H1 (cell line): ENCODE measurements around the gene AGAP1. TPM values are rescaled to one million over a fixed set of nuclear protein-coding genes. Genes with fewer than 3 reads are reported as not detected.

Source experiments
- CTCF ChIA-PET: fragments of 300-600 bp; sonication (Branson Sonifier 250); formaldehyde crosslinking; loops from one replicate; lab custom pipeline; 2021; ENCODE audit not compliant: partially characterized antibody; lab: Charles Lee
- POLR2A ChIA-PET: fragments of 300-600 bp; sonication (Branson Sonifier 250); formaldehyde crosslinking; loops from one replicate; lab custom pipeline; 2021; ENCODE audit warnings: inconsistent platforms; ENCODE audit not compliant: partially characterized antibody; lab: Charles Lee
- DNase-seq, 2 experiments: peaks; one replicate each; pipeline versions ENCODE4 v3.0.0 to v3.0.0-alpha.2; 2010 to 2022; ENCODE audit warnings: low spot score in 2 of 2, low read depth in 1 of 2, mixed read lengths in 1 of 2
- FAIRE-seq: peaks from 2 replicates; lab custom pipeline; 2011; peaks lifted over from hg19 to GRCh38; lab: Jason Lieb, UNC
- H2AFZ ChIP-seq: 2 replicates; pipeline ENCODE4 v1.8.1; 2012; ENCODE audit warnings: low read length, inconsistent platforms
- H2AK5ac ChIP-seq: 2 replicates; pipeline ENCODE4 v1.6.1; 2013; ENCODE audit warnings: low read depth, low read length
- H2BK120ac ChIP-seq: replicated peaks from 2 replicates; pipeline ENCODE3; 2013; ENCODE audit warnings: low read depth, low read length, inconsistent platforms
- H2BK12ac ChIP-seq: 2 replicates; pipeline ENCODE4 v1.6.1; 2013; ENCODE audit warnings: low read depth, low read length
- H2BK15ac ChIP-seq: 2 replicates; pipeline ENCODE4 v1.6.1; 2013; ENCODE audit warnings: low read length
- H2BK20ac ChIP-seq: 2 replicates; pipeline ENCODE4 v1.6.1; 2013; ENCODE audit warnings: low read length
- H2BK5ac ChIP-seq: 2 replicates; pipeline ENCODE4 v1.6.1; 2013; ENCODE audit warnings: low read depth, low read length
- H3K14ac ChIP-seq: 2 replicates; pipeline ENCODE4 v1.6.1; 2013; ENCODE audit warnings: inconsistent platforms; ENCODE audit not compliant: insufficient read length
- H3K18ac ChIP-seq: 2 replicates; pipeline ENCODE4 v1.6.1; 2013; ENCODE audit warnings: low read length; ENCODE audit errors: extremely low read depth
- H3K23ac ChIP-seq: 2 replicates; pipeline ENCODE4 v1.6.1; 2013; ENCODE audit warnings: inconsistent platforms; ENCODE audit not compliant: insufficient read length
- H3K23me2 ChIP-seq: 2 replicates; pipeline ENCODE4 v1.6.1; 2013; ENCODE audit warnings: low read depth, low read length
- H3K27ac ChIP-seq: 2 replicates; pipeline ENCODE4 v1.6.1; 2011; ENCODE audit warnings: low read depth, low read length, inconsistent platforms
- H3K27me3 ChIP-seq, 4 experiments: replicated peaks in 1 of 4; 1 replicate in 1 of 4; 2 replicates in 3 of 4; pipeline versions ENCODE4 v1.6.1 to v1.8.1; 2011 to 2013; ENCODE audit warnings: low read length in 3 of 4, mild to moderate bottlenecking in 3 of 4, inconsistent platforms in 2 of 4, mixed read lengths in 2 of 4, moderate library complexity in 1 of 4; ENCODE audit not compliant: control insufficient read depth in 3 of 4, insufficient read depth in 3 of 4; ENCODE audit errors: extremely low read depth in 1 of 4
- H3K36me3 ChIP-seq, 4 experiments: 2 replicates each; pipeline versions ENCODE4 v1.6.1 to v1.8.1; 2011 to 2013; ENCODE audit warnings: mild to moderate bottlenecking in 4 of 4, low read length in 3 of 4, moderate library complexity in 2 of 4, control low read depth in 1 of 4, inconsistent platforms in 1 of 4; ENCODE audit not compliant: insufficient read depth in 4 of 4, control insufficient read depth in 2 of 4
- H3K4ac ChIP-seq: replicated peaks from 2 replicates; pipeline ENCODE3; 2013; ENCODE audit warnings: low read length, low read depth, mixed read lengths, inconsistent platforms; ENCODE audit not compliant: insufficient read length
- H3K4me1 ChIP-seq, 4 experiments: replicated peaks in 1 of 4; 1 replicate in 1 of 4; 2 replicates in 3 of 4; pipeline versions ENCODE4 v1.6.1 to v1.8.1; 2011 to 2013; ENCODE audit warnings: low read length in 3 of 4, inconsistent platforms in 2 of 4, mixed read lengths in 1 of 4; ENCODE audit not compliant: insufficient read depth in 4 of 4, control insufficient read depth in 3 of 4
- H3K4me2 ChIP-seq, 2 experiments: 2 replicates each; pipeline versions ENCODE4 v1.6.1 to v1.8.1; 2011 to 2013; ENCODE audit warnings: low read depth in 2 of 2, low read length in 2 of 2, control low read depth in 1 of 2, inconsistent platforms in 1 of 2, mild to moderate bottlenecking in 1 of 2; ENCODE audit not compliant: insufficient read depth in 1 of 2
- H3K4me3 ChIP-seq, 4 experiments: fragments of 200-600, 300-600 bp in 1 of 4; sonication (generic), shearing (Covaris generic), sonication (Bioruptor Twin) in 1 of 4; 2 replicates each; pipeline versions ENCODE4 v1.5.1 to v1.8.1; 2011 to 2016; ENCODE audit warnings: low read length in 4 of 4, low read depth in 3 of 4, control low read depth in 2 of 4, inconsistent platforms in 2 of 4, mild to moderate bottlenecking in 2 of 4, mixed read lengths in 1 of 4, moderate library complexity in 1 of 4; ENCODE audit not compliant: insufficient read depth in 2 of 4; ENCODE audit errors: extremely low read depth in 1 of 4
- H3K56ac ChIP-seq: replicated peaks from 2 replicates; pipeline ENCODE3; 2013; ENCODE audit warnings: low read depth, mild to moderate bottlenecking, mixed read lengths, low read length, inconsistent platforms; ENCODE audit not compliant: insufficient read length
- H3K79me1 ChIP-seq: 2 replicates; pipeline ENCODE4 v1.6.1; 2013; ENCODE audit warnings: low read depth, low read length, control low read depth
- H3K79me2 ChIP-seq, 2 experiments: 2 replicates each; pipeline versions ENCODE4 v1.6.1 to v1.8.1; 2012 to 2013; ENCODE audit warnings: low read length in 2 of 2, mild to moderate bottlenecking in 2 of 2, inconsistent platforms in 1 of 2; ENCODE audit not compliant: insufficient read depth in 2 of 2, control insufficient read depth in 1 of 2
- H3K9ac ChIP-seq, 4 experiments: replicated peaks in 1 of 4; 1 replicate in 1 of 4; 2 replicates in 3 of 4; pipeline versions ENCODE4 v1.6.1 to v1.8.1; 2011 to 2013; ENCODE audit warnings: low read depth in 3 of 4, low read length in 3 of 4, control low read depth in 2 of 4, mild to moderate bottlenecking in 2 of 4, moderate library complexity in 2 of 4, inconsistent platforms in 1 of 4; ENCODE audit errors: extremely low read depth in 1 of 4
- H3K9me3 ChIP-seq, 2 experiments: 2 replicates each; pipeline versions ENCODE4 v1.6.1 to v1.8.1; 2012 to 2013; ENCODE audit warnings: mild to moderate bottlenecking in 2 of 2, moderate library complexity in 2 of 2, control low read depth in 1 of 2, inconsistent platforms in 1 of 2, low read depth in 1 of 2, low read length in 1 of 2, mixed read lengths in 1 of 2; ENCODE audit not compliant: insufficient read depth in 2 of 2
- H4K20me1 ChIP-seq, 2 experiments: replicated peaks in 1 of 2; 2 replicates each; pipeline versions ENCODE3 to v1.8.1; 2011 to 2013; ENCODE audit warnings: inconsistent platforms in 2 of 2, low read length in 2 of 2, mild to moderate bottlenecking in 1 of 2; ENCODE audit not compliant: insufficient read depth in 2 of 2, control insufficient read depth in 1 of 2
- H4K5ac ChIP-seq: 2 replicates; pipeline ENCODE4 v1.6.1; 2013; ENCODE audit warnings: low read length, low read depth, mixed read lengths, inconsistent platforms; ENCODE audit not compliant: insufficient read length
- H4K8ac ChIP-seq: 2 replicates; pipeline ENCODE4 v1.8.0; 2013; ENCODE audit warnings: mild to moderate bottlenecking, moderate library complexity, low read length, inconsistent platforms; ENCODE audit not compliant: insufficient read depth; ENCODE audit errors: extremely low read depth
- H4K91ac ChIP-seq: replicated peaks from 2 replicates; pipeline ENCODE3; 2013; ENCODE audit warnings: low read length, mixed read lengths, inconsistent platforms; ENCODE audit not compliant: insufficient read length
- CBX8 ChIP-seq: fragments of 300-800, 300-1000 bp; sonication (generic); IDR thresholded peaks from 2 replicates; pipeline ENCODE4 v1.7.1; 2016; ENCODE audit warnings: low read depth, low read length, borderline replicate concordance
- SIRT6 ChIP-seq: IDR thresholded peaks from one replicate; pipeline ENCODE4 v1.7.1; 2012; ENCODE audit warnings: low read length, inconsistent platforms
- SUZ12 ChIP-seq: fragments of 200-600 bp; sonication (generic); IDR thresholded peaks from 2 replicates; pipeline ENCODE4 v1.6.1; 2012; ENCODE audit warnings: mild to moderate bottlenecking, inconsistent platforms, low read length, moderate library complexity, mixed read lengths
- WGBS, 2 experiments: shearing (Covaris generic) in 1 of 2; methylation state at CpG; one replicate each; pipeline versions ENCODE4 v1.1.6 to v1.1.7; 2013 to 2015; ENCODE audit warnings: low lambda C conversion rate in 2 of 2, mixed read lengths in 2 of 2, inconsistent platforms in 1 of 2, low coverage in 1 of 2, missing lambda C conversion rate in 1 of 2; ENCODE audit not compliant: insufficient replicate concordance in 2 of 2, insufficient coverage in 1 of 2, insufficient read length in 1 of 2; ENCODE audit errors: extremely low coverage in 1 of 2, missing lambda C conversion rate in 1 of 2; 5-methylcytosine and 5-hydroxymethylcytosine counted together
- polyA plus RNA-seq, 7 experiments: library from polyadenylated mRNA; depleted of rRNA in 3 of 7; stranded (reverse) in 5 of 7; unstranded in 2 of 7; fragments of >200 nt in 5 of 7; fragments of 200-250 nt in 2 of 7; gene quantifications; 1 replicate in 5 of 7; 2 replicates in 1 of 7; 4 replicates in 1 of 7; pipeline versions ENCODE4 v1.2.1 to v1.2.3, GENCODE V29; 2011 to 2013; ENCODE audit warnings: missing spikeins in 2 of 7, mixed read lengths in 2 of 7
- total RNA-seq: library from RNA; stranded (reverse); fragmentation: NEBNext Ultra II Directional; extraction: Animal tissue kit (Norgen Biotek cat#: 25700); gene quantifications from 2 replicates; pipeline ENCODE4 v1.2.1, GENCODE V29; 2021

Gene AGAP1
- total and polyA plus RNA-seq, 2 of the 8 experiments (the other 6 are each of a cell fraction or from before 2014, with no cell fraction given): 18.1 to 39.4 TPM

DNA sequence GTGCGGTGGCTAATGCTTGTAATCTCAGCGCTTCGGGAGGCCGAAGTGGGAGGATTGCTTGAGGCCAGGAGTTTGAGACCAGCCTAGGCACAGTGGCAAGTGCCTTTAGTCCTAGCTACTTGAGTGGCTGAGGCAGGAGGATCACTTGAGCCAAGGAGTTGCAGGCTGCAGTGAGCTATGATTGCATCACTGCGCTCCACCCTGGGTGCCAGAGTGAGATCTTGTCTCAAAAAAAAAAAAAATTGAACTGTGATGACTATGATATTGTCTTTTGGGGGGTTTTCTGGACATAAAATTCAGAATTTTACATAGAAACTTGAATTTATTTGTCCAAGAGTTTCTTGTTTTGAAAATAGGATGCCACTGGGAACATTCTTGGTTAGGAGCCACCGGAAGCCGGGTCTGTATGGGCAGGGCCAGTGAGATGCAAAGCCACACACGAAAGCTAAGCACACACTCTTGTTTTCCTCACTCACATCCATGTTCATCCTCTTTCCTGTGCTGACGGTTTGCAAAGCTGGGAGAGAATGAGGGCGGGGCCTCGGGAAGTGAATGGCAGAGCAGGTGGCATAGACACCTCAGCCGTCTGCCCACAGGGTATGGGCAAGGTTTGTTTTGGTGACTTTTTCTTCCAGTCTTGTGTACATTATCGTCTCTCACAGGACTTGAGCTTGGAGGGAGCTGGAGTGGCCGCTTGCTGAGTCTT is 12.6 kb downstream of the AGAP1 start:
- peaks cover 13 to 25% (median 19%) of the 10 kb centered on the region in 4 experiments for H3K4me1 ChIP-seq
- no peak for FAIRE-seq

More for the DNA sequence above, 12.6 kb downstream of the AGAP1 start:
- Histone ChIP-seq H3K4ac (no peak overlapping the region), H3K23me2 (no peaks in the 10 kb centered on the region), H3K56ac (no peak overlapping the region), H3K4me2 (no peak overlapping the region), H4K20me1 (peaks cover 8 to 23% of the 10 kb centered on the region in 2 experiments), H2AFZ (no peak overlapping the region), H3K27me3 (no peaks in the 10 kb centered on the region), H4K5ac (no peak overlapping the region), H3K27ac (no peak overlapping the region), H2AK5ac (no peak overlapping the region), H3K23ac (no peak overlapping the region), H3K36me3 (no peaks in the 10 kb centered on the region), H2BK120ac (no peak overlapping the region), H3K79me1 (peaks cover 22% of the 10 kb centered on the region)
- TF ChIP-seq SIRT6: no peak
- no peak for TF ChIP-seq SUZ12
- TF ChIP-seq CBX8: no peak
- TF ChIP-seq, all 59 proteins: peak for 0
- Histone ChIP-seq H3K18ac (no peak overlapping the region), H4K91ac (no peak overlapping the region), H3K79me2 (peaks cover 13 to 96% of the 10 kb centered on the region in 2 experiments), H3K14ac (no peak overlapping the region), H2BK12ac (no peak overlapping the region), H4K8ac (no peak overlapping the region), H3K9me3 (no peaks in the 10 kb centered on the region), H2BK20ac (no peak overlapping the region), H2BK5ac (no peak overlapping the region), H2BK15ac (no peak overlapping the region), H3K4me3 (no peak overlapping the region), H3K9ac (no peak overlapping the region)
- CTCF ChIA-PET: interaction anchor here (0.9 to 10.6 kb wide), 6 partner anchors 9 to 350 kb away, joined by 3 to 83 read pairs (median 5); no protein-coding TSS in a partner anchor
- WGBS, 2 experiments: 89% methylated on average over 14 of the region's 14 CpGs; no CpG with 5 or more reads in 1 of the 2 experiments
- DNase-seq: no peak
- POLR2A ChIA-PET: interaction anchor here (0.6 to 1.8 kb wide), 2 partner anchors 43 to 593 kb away, joined by 3 to 5 read pairs; no protein-coding TSS in a partner anchor
